Stimulated activated CD8-positive, alpha-beta memory T cell treated with anti-CD3 and anti-CD28 coated beads, Interleukin-15, amount 100 ng/mL, for 48 hours (primary cell): Measurements from ENCODE around the gene PCDHB9.
"Not testable (repeated sequence)": the region's sequence is repeated elsewhere in the genome, so short reads cannot be mapped to it uniquely, and the experiment has no call there.

Source experiments
- DNase-seq, 2 donors: peaks; one replicate each; pipeline ENCODE4 v3.0.0-alpha.2; 2020; ENCODE audit warnings: low read depth in 2 of 2

The PCDHB9 gene

GRCh38 chr5:141188682-141189081, 1.7 kb downstream of the PCDHB9 start:
- not testable (repeated sequence) for DNase-seq

- not testable (repeated sequence) for DNase-seq
Observed at GRCh38 chr5:141189131-141189530, 2.2 kb downstream of the PCDHB9 start.

- no peak for DNase-seq
Observed at GRCh38 chr5:141192110-141192725, 5.3 kb downstream of the PCDHB9 start, which contains the start of gene PCDHB10. PCDHB10 (plus strand) TSS chr5:141192353; CDS start chr5:141192553, 200 bp downstream.

GRCh38 chr5:141194332-141194731, 7.4 kb downstream of the PCDHB9 start:
- not testable (repeated sequence) for DNase-seq

- DNase-seq: no peak
Observed at GRCh38 chr5:141196363-141196762, 9.4 kb downstream of the PCDHB9 start.

DNA sequence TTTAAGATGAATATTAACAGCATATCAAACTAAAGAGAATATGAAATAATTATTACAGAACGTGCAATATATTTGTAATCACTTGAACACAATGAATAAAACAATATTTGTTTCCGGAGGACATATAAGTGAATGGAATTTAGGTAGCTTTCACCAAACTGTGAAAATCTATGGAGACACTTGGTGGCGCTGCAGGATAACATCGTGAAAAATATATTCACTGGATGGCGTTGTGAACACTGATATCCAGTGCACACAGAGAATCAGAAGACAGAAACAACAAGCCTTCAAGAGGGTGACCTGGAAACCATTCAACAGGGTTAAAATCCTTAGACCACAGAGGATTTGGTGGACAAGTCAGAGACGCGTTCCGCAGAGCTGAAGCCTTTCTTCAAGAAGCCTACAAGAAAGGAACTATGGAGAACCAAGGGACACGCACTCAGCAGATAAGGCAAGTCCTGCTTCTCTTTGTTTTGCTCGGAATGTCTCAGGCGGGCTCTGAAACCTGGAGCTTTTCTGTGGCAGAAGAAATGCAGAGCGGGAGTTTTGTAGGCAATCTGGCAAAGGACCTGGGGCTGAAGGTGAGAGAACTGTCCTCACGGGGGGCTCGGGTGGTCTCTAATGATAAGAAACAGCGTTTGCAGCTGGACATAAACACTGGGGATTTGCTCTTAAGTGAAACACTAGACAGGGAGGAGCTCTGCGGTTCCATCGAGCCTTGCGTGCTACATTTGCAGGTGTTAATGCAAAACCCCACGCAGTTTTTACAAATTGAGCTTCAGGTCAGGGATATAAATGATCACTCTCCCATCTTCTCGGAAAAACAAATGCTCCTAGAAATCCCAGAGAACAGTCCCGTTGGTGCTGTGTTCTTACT, 12.6 kb downstream of the PCDHB9 start, which contains the start of gene PCDHB11:
Gene PCDHB11 (plus strand): TSS at position 269 of the 877 bp plus-strand sequence. CDS start 148 bp downstream, at position 417.
- DNase-seq: no peak

- DNase-seq: not testable (repeated sequence)
Observed at GRCh38 chr5:141201126-141201525, 14.2 kb downstream of the PCDHB9 start.

DNA sequence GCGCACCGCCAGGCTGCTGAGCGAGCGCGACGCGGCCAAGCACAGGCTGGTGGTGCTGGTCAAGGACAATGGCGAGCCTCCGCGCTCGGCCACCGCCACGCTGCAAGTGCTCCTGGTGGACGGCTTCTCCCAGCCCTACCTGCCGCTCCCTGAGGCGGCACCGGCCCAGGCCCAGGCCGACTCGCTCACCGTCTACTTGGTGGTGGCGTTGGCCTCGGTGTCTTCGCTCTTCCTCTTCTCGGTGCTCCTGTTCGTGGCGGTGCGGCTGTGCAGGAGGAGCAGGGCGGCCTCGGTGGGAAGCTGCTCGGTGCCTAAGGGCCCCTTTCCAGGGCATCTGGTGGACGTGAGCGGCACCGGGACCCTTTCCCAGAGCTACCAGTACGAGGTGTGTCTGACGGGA, 14.7 kb downstream of the PCDHB9 start:
- not testable (repeated sequence) for DNase-seq

DNA sequence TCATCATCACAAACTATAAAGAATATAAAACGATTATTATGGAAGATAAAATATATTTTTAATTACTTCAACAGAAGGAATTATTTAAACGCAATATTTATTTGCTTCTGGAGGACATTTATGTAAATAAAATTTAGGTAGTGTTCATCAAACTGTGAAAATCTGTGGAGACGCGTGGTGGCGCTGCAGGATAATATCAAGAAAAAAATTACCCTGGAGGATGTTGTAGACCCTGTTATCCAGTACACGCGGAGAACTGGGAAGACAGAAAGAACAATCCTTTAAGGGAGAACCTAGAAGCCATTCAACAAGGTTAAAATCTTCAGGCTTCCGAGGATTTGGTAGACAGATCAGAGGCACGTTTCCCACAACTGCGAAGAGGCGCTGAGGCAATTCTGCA, 21.5 kb downstream of the PCDHB9 start, which contains the start of gene PCDHB12:
Gene PCDHB12 (plus strand): TSS at position 242 of the 400 bp plus-strand sequence. CDS start 189 bp downstream, outside the sequence.
- DNase-seq: no peak

DNA sequence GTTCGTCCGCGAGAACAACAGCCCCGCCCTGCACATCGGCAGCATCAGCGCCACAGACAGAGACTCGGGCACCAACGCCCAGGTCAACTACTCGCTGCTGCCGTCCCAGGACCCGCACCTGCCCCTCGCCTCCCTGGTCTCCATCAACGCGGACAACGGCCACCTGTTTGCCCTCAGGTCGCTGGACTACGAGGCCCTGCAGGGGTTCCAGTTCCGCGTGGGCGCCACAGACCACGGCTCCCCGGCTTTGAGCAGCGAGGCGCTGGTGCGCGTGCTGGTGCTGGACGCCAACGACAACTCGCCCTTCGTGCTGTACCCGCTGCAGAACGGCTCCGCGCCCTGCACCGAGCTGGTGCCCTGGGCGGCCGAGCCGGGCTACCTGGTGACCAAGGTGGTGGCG, 23.3 kb downstream of the PCDHB9 start:
- DNase-seq: not testable (repeated sequence)

DNA sequence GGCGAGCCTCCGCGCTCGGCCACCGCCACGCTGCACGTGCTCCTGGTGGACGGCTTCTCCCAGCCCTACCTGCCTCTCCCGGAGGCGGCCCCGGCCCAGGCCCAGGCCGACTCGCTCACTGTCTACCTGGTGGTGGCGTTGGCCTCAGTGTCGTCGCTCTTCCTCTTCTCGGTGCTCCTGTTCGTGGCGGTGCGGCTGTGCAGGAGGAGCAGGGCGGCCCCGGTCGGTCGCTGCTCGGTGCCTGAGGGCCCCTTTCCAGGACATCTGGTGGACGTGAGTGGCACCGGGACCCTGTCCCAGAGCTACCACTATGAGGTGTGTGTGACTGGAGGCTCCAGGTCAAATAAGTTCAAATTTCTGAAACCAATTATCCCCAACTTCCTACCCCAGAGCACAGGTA, 23.9 kb downstream of the PCDHB9 start:
- not testable (repeated sequence) for DNase-seq

DNA sequence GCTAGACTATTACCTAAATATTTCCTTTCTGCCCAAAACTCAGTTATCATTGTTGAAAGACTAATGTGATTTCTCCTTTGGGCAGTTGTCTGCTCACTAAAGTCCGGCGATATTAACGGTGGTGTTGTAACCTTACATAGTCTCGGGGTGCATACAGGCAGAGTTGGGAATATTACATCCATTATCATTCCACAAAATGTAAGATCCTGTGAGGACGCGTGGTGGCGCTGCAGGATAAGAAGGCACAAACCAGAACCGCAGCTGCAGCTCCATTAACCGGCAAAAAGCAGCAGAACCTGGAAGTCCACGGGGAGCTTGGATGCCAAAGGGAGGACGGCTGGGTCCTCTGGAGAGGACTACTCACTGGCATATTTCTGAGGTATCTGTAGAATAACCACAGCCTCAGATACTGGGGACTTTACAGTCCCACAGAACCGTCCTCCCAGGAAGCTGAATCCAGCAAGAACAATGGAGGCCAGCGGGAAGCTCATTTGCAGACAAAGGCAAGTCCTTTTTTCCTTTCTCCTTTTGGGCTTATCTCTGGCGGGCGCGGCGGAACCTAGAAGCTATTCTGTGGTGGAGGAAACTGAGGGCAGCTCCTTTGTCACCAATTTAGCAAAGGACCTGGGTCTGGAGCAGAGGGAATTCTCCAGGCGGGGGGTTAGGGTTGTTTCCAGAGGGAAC, 26.8 kb downstream of the PCDHB9 start, which contains the start of gene PCDHB13:
Gene PCDHB13 (plus strand): TSS at position 264 of the 684 bp plus-strand sequence. CDS start 205 bp downstream, at position 469.
- DNase-seq: not testable (repeated sequence)

DNA sequence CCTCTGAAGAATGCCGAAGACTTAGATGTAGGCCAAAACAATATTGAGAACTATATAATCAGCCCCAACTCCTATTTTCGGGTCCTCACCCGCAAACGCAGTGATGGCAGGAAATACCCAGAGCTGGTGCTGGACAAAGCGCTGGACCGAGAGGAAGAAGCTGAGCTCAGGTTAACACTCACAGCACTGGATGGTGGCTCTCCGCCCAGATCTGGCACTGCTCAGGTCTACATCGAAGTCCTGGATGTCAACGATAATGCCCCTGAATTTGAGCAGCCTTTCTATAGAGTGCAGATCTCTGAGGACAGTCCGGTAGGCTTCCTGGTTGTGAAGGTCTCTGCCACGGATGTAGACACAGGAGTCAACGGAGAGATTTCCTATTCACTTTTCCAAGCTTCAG, 27.6 kb downstream of the PCDHB9 start:
- not testable (repeated sequence) for DNase-seq

DNA sequence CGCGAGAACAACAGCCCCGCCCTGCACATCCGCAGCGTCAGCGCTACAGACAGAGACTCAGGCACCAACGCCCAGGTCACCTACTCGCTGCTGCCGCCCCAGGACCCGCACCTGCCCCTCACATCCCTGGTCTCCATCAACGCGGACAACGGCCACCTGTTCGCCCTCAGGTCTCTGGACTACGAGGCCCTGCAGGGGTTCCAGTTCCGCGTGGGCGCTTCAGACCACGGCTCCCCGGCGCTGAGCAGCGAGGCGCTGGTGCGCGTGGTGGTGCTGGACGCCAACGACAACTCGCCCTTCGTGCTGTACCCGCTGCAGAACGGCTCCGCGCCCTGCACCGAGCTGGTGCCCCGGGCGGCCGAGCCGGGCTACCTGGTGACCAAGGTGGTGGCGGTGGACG, 28.5 kb downstream of the PCDHB9 start:
- DNase-seq: not testable (repeated sequence)

GRCh38 chr5:141216035-141216434, 29.1 kb downstream of the PCDHB9 start:
- not testable (repeated sequence) for DNase-seq

GRCh38 chr5:141223112-141223783, 36.3 kb downstream of the PCDHB9 start, which contains the start of gene PCDHB14:
PCDHB14 (plus strand) TSS chr5:141223343; CDS start chr5:141223506, 163 bp downstream.
- no peak for DNase-seq

DNA sequence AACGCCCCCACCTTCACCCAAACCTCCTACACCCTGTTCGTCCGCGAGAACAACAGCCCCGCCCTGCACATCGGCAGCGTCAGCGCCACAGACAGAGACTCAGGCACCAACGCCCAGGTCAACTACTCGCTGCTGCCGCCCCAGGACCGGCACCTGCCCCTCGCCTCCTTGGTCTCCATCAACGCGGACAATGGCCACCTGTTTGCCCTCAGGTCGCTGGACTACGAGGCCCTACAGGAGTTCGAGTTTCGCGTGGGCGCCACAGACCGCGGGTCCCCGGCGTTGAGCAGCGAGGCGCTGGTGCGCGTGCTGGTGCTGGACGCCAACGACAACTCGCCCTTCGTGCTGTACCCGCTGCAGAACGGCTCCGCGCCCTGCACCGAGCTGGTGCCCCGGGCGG, 37.9 kb downstream of the PCDHB9 start:
- not testable (repeated sequence) for DNase-seq

GRCh38 chr5:141225421-141225820, 38.5 kb downstream of the PCDHB9 start:
- DNase-seq: not testable (repeated sequence)

DNA sequence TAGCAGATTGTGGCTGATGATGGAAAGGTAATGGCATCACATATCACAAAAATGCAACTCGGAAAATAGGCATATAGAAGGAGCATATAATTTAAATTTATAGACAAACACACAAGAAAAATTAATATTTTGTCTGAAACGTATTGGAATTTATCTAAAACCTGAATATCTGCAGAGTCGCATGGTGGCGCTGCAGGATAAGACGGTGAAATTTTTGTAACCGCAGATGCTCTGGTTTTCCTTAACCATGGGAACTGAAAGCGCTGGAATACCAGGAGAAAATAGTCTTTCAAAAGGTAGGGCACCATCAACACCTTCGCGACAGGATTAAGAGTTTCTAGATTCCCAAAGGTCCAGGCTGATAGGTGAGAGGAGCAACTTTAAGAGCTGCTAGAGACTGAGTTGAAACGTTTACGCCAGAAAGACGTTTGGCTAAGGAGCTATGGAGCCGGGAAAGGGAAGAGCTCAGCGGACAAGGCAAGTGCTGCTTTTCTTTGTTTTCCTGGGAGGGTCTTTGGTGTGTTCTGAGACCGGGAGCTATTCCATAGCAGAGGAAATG, 47.2 kb downstream of the PCDHB9 start:
- no peak for DNase-seq

DNA sequence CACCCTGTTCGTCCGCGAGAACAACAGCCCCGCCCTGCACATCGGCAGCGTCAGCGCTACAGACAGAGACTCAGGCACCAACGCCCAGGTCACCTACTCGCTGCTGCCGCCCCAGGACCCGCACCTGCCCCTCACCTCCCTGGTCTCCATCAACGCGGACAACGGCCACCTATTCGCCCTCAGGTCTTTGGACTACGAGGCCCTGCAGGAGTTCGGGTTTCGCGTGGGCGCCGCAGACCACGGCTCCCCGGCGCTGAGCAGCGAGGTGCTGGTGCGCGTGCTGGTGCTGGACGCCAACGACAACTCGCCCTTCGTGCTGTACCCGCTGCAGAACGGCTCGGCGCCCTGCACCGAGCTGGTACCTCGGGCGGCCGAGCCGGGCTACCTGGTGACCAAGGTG, 49.0 kb downstream of the PCDHB9 start:
- not testable (repeated sequence) for DNase-seq
